Ishikawa (cell line): ENCODE results near the gene ARHGAP26.

Source experiments
- CEBPB ChIP-seq: IDR thresholded peaks from 2 replicates; pipeline ENCODE4 v1.6.1; 2012
- CREB1 ChIP-seq: IDR thresholded peaks from 2 replicates; pipeline ENCODE4 v1.6.1; 2012; ENCODE audit warnings: low read depth
- EGR1 ChIP-seq: IDR thresholded peaks from 2 replicates; pipeline ENCODE4 v1.6.1; 2012
- EP300 ChIP-seq: IDR thresholded peaks from 2 replicates; pipeline ENCODE4 v1.6.1; 2012; ENCODE audit warnings: borderline replicate concordance
- FOXM1 ChIP-seq: IDR thresholded peaks from 2 replicates; pipeline ENCODE4 v1.6.1; 2012; ENCODE audit warnings: low read depth, borderline replicate concordance
- NFIC ChIP-seq: IDR thresholded peaks from 2 replicates; pipeline ENCODE4 v1.6.1; 2012
- RAD21 ChIP-seq: IDR thresholded peaks from 2 replicates; pipeline ENCODE4 v1.6.1; 2012; ENCODE audit warnings: low read depth
- TAF1 ChIP-seq: IDR thresholded peaks from 2 replicates; pipeline ENCODE4 v1.6.1; 2012; ENCODE audit warnings: low read depth, mild to moderate bottlenecking
- TCF12 ChIP-seq: IDR thresholded peaks from 2 replicates; pipeline ENCODE4 v1.6.1; 2012; ENCODE audit warnings: low read depth
- TEAD4 ChIP-seq: IDR thresholded peaks from 2 replicates; pipeline ENCODE4 v1.6.1; 2012
- ZBTB7A ChIP-seq: IDR thresholded peaks from 2 replicates; pipeline ENCODE4 v1.6.1; 2012; ENCODE audit warnings: low read depth
- TF ChIP-seq, protein P1 (sequence below): IDR thresholded peaks from 2 replicates; pipeline ENCODE4 v1.6.1; 2012
- TF ChIP-seq, protein P2 (sequence below): IDR thresholded peaks from 2 replicates; pipeline ENCODE4 v1.6.1; 2012; ENCODE audit warnings: low read depth, mild to moderate bottlenecking

The ARHGAP26 gene

DNA sequence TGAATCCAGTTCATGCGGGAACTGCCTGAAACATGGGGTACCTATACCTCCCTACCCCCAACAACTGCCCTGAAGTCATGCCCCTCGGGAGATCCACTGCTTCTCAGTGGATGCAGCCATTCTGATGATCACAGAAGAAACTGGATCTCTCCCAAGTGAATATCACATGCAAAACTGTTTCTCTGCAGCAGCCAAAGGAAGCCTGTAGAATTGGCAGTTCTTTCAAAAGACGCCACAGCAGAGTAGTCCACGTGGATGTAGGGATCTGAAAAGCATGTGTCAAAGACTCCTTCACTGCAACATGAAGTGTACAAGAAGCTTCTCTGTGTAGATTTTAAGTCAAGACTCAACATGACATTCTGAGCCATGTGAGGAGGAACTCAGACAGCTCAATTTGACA is 346.6 kb downstream of the ARHGAP26 start:
- TF ChIP-seq, protein P1, sequence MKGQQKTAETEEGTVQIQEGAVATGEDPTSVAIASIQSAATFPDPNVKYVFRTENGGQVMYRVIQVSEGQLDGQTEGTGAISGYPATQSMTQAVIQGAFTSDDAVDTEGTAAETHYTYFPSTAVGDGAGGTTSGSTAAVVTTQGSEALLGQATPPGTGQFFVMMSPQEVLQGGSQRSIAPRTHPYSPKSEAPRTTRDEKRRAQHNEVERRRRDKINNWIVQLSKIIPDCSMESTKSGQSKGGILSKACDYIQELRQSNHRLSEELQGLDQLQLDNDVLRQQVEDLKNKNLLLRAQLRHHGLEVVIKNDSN = no peak

DNA sequence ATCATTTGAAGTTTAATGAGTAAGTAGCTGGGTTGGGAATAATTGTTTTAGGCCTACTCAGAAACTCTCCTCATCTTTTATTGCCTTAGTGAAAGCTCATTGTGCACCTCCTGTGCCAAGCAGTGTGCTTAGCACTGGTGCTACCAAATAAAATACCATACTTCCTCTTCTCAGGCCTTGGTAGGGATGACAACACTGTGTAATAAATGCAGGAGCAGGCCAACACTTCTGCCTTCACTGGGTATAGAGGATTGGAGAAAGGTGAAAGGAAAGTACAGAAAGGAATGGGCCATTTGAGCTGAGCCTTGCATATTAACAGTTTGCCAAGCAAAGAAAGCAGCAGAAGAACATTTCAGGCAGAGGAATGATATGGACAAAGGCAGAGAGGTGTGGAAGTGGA is 347.6 kb downstream of the ARHGAP26 start:
- TF ChIP-seq CEBPB (no peak), EGR1 (no peak), RAD21 (no peak), TAF1 (no peak), FOXM1 (no peak), NFIC (no peak)
- TF ChIP-seq, protein P1 = no peak
- TF ChIP-seq, protein P2, sequence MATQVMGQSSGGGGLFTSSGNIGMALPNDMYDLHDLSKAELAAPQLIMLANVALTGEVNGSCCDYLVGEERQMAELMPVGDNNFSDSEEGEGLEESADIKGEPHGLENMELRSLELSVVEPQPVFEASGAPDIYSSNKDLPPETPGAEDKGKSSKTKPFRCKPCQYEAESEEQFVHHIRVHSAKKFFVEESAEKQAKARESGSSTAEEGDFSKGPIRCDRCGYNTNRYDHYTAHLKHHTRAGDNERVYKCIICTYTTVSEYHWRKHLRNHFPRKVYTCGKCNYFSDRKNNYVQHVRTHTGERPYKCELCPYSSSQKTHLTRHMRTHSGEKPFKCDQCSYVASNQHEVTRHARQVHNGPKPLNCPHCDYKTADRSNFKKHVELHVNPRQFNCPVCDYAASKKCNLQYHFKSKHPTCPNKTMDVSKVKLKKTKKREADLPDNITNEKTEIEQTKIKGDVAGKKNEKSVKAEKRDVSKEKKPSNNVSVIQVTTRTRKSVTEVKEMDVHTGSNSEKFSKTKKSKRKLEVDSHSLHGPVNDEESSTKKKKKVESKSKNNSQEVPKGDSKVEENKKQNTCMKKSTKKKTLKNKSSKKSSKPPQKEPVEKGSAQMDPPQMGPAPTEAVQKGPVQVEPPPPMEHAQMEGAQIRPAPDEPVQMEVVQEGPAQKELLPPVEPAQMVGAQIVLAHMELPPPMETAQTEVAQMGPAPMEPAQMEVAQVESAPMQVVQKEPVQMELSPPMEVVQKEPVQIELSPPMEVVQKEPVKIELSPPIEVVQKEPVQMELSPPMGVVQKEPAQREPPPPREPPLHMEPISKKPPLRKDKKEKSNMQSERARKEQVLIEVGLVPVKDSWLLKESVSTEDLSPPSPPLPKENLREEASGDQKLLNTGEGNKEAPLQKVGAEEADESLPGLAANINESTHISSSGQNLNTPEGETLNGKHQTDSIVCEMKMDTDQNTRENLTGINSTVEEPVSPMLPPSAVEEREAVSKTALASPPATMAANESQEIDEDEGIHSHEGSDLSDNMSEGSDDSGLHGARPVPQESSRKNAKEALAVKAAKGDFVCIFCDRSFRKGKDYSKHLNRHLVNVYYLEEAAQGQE = no peak

DNA sequence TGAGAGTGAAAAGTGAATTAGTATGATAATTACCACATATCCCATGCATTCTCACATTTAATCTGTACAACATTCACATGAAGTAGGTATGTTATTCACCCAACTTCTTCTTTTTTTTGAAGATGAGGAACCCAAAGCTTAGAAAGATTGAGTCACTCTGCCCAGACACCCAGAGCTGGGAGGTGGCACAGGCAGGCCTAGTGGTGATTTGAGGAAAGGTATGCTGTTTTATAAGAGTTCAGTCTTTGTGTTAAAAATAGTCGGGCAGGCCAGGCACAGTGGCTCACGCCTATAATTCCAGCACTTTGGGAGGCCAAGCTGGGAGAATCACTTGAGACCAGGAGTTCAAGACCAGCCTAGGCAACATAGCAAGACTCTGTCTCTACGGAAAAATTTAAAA is 348.0 kb downstream of the ARHGAP26 start:
- TF ChIP-seq NFIC (no peak), CREB1 (no peak), TCF12 (no peak), TAF1 (no peak)

DNA sequence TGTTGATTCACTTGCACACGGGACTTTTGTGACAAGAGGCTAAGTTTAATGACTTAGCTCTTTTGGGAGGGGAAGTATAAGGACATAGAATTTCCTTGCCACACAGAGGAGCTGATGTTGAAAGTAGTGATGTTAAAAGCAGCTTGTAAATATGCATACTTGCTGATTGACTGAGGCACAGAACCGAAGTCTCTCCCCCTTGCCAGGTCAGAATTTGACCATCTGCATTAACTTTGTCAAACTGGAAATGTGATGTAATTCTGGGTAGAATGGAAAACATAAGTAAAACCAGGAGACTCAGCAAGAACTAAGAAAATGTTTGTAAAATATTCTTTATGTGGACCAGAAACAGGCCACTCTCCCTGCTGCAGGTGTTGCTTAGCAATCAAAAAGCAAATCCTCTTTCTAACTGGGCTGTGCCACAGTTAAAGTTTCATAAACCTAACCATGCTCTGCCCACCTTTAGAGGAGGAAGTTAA is 349.2 kb downstream of the ARHGAP26 start:
- TF ChIP-seq TCF12 = no peak

DNA sequence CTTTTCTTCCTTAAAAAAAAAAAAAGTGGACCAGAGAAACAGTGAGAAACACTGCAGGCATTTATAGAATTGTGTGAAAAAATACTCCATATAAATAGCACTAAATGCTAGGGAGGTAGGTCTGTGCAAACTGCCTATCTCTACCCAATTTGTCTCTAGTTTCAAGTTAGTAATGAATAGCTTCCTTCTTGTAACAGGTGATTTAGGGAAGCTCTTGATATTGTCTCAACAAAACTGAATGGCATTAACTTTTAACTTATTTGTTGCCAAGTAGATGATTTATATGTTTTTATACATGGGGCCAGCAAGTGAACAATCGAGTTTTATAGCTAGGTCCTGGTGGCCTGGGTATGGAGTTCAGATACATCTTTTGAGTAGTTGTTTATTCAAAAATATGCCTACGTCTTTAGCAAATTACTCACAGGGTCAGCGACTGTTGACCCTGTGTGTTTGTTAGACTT is 349.7 kb downstream of the ARHGAP26 start:
- TF ChIP-seq ZBTB7A (no peak), EP300 (no peak), FOXM1 (no peak), CREB1 (no peak), TCF12 (no peak), CEBPB (no peak), NFIC (no peak), RAD21 (no peak), TEAD4 (no peak)
- TF ChIP-seq, protein P2 = no peak
- TF ChIP-seq, protein P1 = no peak

DNA sequence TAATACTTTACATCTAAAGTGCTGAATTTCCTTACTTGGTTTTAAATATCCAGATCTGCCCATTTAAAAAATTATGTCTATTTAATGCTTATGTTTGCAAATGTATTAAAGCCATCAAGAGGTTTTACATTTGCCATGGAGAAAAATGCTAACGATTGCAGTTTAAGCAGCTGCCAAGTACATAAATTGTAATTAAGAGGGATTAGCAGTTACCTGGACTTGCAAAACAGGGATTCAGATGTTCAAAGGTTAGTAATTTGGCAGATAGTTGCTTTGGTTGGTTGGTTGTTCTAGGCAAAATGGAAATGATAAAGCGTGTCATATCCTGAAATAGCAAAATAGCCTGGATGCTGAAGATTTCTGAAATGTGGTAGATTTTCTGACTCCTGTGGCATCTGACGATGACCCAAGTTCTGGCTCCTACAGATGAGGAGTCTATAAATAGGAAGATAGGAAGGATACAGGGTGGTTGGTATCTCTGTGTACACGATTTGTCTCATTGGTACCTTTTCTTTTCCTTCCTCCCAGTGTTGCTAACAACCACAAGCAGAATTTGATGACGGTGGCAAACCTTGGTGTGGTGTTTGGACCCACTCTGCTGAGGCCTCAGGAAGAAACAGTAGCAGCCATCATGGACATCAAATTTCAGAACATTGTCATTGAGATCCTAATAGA is 350.4 kb downstream of the ARHGAP26 start:
- no peak for TF ChIP-seq ZBTB7A
- TF ChIP-seq CREB1 = no peak
- no peak for TF ChIP-seq EP300
- no peak for TF ChIP-seq TEAD4
- TF ChIP-seq NFIC = no peak
- TF ChIP-seq, protein P2 = no peak
- no peak for TF ChIP-seq TCF12
- no peak for TF ChIP-seq TAF1
- TF ChIP-seq FOXM1 = no peak
- TF ChIP-seq, protein P1 = no peak
